ELR (cell line): Measurements from ENCODE around the gene PTPRA.
"Not testable (repeated sequence)": the region's sequence is repeated elsewhere in the genome, so short reads cannot be mapped to it uniquely, and the experiment has no call there.

Experiments used
- DNase-seq: peaks from one replicate; pipeline ENCODE4 v3.0.0-alpha.2; 2015; ENCODE audit warnings: low read depth

The PTPRA gene, protein sequence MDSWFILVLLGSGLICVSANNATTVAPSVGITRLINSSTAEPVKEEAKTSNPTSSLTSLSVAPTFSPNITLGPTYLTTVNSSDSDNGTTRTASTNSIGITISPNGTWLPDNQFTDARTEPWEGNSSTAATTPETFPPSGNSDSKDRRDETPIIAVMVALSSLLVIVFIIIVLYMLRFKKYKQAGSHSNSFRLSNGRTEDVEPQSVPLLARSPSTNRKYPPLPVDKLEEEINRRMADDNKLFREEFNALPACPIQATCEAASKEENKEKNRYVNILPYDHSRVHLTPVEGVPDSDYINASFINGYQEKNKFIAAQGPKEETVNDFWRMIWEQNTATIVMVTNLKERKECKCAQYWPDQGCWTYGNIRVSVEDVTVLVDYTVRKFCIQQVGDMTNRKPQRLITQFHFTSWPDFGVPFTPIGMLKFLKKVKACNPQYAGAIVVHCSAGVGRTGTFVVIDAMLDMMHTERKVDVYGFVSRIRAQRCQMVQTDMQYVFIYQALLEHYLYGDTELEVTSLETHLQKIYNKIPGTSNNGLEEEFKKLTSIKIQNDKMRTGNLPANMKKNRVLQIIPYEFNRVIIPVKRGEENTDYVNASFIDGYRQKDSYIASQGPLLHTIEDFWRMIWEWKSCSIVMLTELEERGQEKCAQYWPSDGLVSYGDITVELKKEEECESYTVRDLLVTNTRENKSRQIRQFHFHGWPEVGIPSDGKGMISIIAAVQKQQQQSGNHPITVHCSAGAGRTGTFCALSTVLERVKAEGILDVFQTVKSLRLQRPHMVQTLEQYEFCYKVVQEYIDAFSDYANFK

DNA sequence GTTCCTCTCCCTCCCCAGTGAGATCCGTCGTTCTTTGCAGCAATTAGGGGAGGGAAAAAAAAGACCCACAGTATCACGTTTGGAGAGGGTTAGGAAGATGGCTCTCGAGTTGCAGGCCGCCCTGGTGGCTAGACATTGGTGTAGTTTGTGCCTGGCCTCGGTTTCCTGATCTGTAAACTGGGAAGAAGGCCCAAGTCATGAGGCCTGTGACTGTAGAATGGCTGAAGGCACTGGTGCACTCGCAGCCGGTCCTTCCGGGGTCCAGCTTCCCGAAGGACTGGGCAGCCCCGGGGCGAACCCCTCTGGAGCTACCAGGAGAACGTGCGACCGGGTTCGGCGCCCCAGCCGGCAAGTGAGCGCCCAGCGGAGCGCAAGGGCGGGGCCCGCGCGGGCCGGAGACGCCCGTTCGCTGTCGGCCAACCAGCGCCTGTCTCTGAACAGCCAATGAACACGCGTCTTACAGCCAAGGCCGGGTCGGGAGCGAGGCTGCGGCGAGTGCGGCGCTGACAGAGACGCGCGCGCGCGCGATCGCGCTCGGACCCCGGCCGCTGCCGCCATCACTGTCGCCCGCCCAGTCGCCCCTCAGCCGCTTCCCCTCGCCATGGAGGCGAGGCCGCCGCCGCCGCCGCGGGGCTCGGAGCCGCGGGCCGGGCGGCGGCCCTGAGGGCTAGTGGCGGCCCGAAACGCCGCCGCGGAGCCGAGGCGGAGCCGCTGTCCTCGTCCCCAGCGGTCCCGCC, at the start of gene PTPRA:
Gene PTPRA, plus strand, starts transcription at position 472 of the 737 bp plus-strand sequence. CDS start 90,797 bp downstream, outside the sequence.
- peak; percentile 93 for DNase-seq

DNA sequence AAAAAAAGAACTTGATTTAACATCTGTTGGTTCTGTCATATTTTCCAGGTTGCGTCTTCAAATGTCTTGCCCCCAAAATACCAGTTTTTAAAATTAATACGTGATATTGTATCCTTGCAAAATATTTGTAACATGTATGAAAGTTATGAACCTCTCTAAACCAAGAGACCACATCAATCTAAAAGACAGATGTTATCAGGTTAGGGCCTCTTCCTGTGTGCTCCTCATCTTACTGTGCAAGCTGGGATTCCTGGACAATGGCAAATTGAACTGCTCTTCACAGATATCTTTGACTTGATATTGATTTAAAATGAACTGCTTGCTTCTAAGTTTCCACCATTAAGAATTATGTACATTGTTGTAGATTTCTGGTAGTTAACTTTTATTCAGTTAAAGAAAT, 47.5 kb upstream of the PTPRA start:
- DNase-seq, result no peak

DNA sequence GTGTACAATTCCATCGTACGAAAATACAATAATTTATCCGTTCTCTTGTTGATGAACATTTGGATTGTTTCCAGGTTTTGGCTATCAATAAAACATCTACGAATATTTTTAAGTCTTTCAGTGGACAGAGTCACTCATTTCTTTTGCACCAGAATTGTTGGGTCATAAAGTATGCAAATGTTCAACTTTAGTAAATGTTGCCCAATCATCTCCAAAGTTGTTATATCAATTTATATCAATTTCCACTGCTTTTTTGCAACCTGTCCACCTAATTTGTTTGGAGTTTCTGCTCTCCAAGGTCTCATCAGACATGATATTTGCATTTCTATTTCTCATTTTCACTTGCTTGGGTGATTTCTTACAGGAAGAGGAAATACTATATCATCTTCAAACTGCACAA, 46.6 kb upstream of the PTPRA start:
- no peak for DNase-seq

DNA sequence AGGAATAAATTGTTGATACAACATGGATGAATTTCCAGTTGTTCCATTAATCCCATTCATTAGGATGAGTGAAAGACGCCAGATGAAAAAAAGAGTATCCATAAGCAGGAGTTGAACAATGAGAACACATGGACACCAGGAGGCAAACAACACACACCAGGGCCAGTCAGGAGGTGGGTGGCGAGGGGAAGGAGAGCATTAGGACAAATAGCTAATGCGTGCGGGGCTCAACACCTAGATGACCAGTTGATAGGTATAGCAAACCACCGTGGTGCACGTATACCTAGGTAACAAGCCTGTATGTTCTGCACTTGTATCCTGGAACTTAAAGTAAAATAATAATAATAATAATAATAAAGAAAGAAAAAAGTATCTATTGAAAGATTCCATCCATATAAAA, 43.9 kb upstream of the PTPRA start:
- no peak for DNase-seq

DNA sequence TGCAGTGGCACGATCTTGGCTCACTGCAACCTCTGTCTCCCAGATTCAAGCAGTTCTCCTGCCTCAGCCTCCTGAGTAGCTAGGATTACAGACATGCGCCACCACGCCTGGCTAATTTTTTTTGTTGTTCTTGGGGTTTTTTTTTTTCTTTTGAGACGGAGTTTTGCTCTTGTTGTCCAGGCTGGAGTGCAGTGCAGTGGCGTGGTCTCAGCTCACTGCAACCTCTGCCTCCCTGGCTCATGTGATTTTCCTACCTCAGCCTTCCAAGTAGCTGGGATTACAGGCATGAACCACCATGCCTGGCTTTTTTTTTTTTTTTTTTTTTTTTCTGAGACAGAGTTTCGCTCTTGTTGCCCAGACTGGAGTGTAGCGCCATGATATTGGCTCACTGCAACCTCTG, 42.1 kb upstream of the PTPRA start:
- DNase-seq, result not testable (repeated sequence)

DNA sequence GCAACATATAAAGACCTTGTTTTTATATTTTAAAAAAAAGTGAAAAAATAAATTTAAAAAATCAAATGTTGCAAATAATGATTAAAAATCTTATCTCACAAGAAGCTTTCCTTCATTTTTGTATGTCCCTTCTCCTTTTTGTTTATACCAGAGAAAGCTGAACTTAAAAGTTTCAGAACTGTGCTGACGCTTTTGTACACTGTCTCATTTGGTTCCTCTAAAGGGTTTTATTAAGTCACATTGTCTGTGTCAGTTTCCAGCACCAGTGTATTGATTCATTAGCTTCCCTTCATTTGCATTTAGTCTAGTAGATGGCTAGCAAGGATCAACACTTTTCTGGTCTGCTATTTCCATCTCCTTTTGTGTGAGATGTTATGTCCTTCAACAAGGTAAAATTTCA, 39.5 kb upstream of the PTPRA start:
- DNase-seq, result no peak

DNA sequence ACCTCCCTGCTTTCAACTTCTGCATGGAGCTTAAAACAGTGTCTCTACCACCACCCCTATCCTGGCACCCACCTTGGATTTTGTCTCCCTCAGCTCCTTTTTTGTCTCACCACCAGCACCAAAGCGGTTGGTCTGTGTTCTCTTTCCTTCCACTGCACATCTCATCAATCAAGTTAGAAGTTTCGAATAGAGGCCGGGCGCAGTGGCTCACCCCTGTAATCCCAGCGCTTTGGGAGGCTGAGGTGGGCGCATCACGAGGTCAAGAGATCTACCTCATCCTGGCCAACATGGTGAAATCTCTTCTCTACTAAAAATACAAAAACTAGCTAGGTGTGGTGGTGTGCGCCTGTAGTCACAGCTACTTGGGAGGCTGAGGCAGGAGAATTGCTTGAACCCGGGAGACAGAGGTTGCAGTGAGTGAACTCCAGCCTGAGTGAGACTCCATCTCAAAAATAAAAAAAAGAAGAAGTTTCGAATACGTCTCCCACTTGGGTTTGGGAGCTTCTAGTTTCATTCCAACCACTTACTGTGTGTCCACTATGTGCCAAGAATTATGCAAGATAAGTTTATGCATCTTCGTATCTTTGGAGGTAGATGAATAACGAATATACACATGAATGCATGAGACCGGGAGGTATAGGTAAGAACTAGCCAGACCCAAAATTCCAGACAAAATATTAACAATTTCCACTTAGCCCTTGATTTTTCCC, 38.7 kb upstream of the PTPRA start:
- DNase-seq, result no peak

DNA sequence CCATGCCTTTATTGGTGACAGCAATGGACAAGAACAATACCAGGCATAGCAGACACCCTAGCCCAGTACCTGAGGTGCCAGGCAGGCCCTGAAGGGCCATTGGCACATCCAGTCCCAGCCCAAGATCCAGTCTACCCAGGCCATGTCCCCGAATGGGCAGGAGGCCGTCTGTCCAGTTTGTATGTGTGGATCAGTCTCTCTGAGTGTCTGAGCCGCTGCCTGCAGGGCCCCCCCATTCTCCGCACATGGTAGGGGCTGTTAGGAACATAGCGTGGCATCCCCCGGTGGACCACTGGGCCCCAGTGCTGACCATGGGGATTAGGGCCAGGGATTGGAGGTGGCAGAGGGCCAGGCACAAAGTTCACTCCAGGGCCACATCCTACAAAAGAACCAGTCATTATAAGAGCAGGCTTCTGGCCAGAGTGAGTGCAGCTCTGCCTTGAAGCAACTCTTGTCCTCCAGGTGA, 37.9 kb upstream of the PTPRA start:
- DNase-seq, result no peak

DNA sequence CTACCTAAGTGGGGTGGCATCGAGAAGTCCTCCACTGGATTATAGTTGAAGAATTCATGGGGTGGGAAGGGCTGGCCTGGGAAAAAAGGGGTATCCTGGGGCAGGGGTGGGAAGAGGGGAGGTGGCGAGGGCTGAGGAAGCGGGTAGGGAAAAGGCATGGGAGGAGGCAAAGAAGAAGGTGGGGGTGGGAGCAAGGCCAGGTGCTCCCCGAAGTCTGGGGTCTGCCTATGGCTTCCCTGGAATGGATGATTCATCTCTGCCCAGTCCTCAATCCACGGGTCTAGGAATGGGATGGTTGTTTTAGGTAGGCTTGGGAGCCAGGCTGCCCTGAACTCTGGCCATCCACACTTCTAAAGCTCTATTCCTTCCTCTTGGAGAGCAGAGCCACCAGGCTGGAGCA, 37.2 kb upstream of the PTPRA start:
- no peak for DNase-seq

DNA sequence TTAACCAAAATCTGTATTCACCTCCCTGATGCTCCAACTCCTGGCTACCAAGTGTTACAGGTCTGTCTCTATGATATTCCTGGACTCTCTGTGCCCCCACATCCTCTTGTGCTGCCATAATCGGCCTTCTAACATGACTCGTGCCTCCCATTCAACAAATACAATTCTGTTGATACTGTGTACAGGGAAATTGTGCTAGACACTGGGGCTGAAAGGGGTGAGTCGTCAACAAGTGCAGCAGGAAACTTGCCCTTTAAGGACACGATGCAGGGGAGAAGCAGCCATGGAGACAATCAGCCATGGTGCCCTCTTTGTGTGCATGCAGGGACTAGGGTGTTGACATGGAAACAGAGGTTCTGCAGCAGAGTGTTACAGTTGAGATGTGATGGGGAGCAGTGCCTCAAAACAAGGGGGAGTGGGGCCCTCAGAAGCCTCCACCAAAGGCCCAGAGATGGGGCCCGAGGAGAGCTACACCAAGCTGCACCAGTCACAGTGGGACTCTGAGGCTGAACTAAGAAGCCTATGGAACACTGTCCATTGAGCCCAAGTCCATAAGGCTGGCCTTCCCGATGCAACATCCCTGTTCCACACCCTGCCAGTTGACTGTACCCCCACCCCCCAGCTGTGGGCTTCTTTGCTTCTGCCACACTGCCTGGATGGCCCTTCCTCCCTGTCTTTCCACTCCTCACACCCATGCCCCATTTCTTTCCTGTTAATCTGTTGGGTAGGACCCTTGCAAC, 35.9 kb upstream of the PTPRA start:
- peak; percentile 28 for DNase-seq

DNA sequence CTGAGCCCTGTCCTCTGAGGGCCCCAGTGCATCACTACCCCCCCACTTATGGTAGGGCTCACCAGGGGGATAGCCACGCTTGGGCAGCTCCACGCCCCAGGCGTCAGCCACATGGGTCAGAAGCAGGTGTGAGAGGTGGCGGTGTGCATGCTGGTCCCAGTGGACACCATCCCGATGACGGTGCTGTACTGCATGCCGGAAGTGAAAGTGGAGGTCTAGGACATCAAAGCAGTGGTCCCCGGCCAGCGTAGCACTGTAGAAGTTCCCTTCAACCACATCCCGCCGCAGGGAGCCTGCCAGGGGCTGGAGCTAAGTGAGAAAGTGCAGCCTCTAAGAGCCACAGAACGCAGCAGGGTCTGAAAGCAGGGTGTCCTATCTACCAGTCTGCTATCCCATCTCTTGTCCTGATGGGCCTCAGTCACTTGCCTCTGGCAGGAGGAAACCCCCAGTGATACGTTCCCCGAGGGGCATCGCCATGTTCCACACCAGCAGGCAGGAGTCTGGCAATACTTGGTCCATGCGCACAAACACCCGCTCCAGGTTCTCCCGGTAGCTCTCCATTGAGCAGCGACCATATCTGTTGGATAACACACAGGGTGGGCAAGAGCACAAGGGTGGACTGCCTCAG, 35.0 kb upstream of the PTPRA start:
- DNase-seq, result no peak

DNA sequence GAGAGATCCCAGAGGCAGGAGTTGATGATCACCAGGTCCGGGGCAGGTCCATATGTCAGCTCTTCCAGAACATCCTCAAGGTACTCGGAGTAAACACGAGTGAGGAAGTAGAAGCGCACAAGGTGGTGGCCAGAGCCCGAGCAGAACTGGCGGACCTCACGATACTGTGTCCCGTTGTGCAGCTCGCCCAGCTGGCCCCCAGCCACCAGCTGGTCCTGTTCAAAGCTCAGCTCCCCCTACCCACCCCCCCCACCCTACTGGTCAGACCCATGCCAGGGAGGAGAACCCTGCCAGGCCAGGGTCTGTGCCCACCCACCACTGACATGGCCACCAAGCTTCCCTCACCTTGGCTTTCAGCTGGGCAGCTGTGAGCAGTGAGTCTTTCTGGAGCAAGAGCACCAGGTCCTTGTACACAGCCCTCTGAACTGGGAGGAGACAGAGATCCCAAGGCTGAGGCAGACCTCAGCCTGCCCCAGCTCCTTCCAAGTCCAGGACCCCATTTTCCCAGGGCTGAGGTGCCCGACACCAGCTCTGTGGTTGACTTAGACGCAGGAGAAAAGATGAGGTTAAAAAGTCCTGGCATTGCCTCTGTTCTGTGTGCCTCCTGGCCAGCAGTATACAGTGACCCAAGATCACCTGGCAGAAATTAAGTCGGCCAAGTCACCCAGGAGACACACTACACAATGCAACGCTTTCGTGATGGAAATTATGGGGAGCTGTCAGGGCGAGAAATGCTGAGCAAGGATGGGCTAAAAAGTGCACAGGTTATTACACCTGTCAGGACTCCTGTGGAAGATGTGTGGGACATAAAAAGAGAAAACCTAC, 34.2 kb upstream of the PTPRA start:
- DNase-seq, result no peak

DNA sequence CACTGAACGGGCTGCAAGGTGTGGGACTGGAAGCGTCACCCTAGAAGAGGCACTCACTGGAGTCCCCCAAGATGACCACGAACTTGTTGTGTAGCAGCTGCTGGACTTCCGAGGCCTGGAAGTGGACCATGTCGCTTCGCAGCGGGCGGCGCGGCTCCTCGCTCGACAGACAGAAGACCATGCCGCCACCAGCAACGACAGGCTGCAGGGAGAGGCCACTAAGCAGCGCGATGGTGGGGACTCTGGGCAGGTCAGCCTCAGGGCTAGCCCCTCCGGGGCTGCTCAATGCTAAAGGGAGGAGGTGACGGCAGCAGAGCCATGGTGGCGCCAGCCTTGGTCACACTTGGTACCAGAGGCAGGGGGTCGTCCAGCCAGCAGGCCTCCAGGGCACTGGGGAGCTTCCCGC, 33.5 kb upstream of the PTPRA start:
- DNase-seq, result no peak

DNA sequence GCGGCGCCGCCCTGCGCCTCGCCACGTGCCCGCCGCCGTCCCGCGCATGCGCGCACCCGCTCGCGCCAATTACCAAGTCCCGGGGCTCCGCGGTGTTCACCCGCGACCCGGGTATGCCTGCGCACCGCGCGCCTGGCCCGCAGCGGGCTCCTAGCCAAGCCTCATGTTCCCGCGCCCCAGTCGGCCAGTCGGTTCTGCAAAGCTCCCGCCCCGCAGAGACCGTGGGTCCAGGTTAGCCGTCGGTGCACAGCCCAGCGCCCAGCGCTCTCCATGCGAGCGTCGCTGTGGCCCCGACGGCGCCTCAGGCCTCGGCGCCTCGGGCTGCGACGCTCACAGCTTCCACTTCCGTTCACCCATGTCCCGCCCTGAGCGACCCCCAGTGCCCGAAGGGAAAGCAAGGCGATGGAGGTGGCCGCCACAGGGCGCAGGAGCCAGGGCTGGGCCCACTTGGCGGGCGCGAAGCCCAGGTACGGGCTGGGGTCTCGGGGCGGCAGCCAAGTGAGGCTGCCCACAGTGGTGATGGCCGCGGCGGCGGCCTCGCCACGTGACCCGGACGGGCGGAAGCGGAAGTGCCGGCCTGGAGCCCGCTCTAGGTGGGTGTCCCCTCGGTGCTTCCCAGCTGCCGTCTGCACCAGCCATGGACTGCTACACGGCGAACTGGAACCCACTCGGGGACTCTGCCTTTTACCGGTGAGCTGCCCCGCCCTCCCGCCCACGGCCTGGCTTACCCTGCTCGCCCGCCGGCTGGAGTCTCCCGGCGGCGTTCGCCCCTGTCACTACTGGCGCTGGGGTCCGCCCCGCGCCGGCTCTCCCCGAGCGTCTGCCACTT, 32.9 kb upstream of the PTPRA start, which contains the start of the genes PCED1A and VPS16:
Gene PCED1A, minus strand, starts transcription at position 518 of the 829 bp plus-strand sequence. CDS start 743 bp downstream, outside the sequence.
Gene VPS16, plus strand, starts transcription at position 608 of the 829 bp plus-strand sequence. Its CDS starts 30 bp downstream, at position 638.
- DNase-seq, result peak; percentile 88

DNA sequence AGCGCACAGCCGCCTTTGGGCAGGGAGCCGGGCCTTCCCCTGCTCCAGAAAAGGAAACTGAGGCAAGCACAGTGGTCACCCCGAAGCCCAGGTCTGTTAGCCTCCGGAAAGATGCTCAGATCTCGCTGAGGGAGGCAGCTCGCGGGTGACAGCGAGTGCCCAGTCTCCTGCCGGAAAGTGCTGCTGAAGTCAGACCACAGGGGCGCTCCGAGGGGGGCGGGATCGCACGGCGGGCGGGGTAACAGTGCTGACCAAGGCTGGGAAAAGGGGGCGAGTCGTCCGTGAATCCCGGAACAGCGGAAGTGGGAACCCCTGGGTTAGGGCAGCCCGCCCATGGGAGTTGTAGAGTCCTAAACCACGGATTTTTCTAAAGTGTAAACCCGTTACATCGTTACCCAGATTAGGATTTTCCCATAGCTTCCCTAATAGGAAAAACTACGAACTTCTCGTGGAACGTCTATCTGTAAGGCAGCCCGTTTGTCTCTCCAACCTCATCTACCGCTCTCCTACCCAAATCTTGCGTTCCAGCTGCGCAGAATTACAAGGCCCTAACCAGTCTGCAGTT, 32.2 kb upstream of the PTPRA start:
- peak; percentile 83 for DNase-seq

DNA sequence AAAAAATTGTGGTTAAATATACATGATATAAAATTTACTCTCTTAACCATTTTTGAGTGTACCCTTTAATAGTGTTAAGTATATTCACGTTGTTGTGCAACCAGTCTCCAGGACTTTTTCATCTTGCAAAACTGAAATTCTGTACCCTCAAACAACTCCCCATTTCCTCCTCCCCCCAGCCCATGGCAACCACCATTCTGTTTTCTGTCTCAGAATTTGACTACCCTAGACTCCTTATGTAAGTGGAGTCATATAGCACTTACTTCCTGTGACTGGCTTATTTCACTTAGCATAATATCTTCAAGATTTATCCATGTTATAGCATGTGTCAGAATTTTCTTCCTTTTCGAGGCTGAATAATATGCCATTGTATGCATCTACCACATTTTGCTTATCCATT, 27.7 kb upstream of the PTPRA start:
- DNase-seq, result no peak

DNA sequence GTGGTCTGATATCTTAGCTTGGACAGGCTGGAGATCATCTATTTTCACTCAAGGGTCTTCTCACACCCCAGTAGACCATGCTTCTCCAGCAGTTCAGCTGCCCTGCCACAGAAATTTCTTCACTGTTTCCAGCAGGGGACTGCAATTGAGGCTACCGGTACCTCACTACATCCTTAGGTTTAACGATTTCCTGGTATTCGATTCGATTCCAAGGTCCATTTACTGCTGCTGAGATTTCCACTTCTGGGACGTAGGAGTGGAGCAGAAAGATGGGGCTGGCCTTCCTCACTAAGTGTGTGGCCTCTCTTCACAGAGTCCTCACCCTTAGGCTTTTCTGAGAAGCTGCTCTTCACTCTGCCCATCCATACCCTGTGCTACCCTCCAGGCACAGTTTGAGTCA, 26.6 kb upstream of the PTPRA start:
- no peak for DNase-seq

DNA sequence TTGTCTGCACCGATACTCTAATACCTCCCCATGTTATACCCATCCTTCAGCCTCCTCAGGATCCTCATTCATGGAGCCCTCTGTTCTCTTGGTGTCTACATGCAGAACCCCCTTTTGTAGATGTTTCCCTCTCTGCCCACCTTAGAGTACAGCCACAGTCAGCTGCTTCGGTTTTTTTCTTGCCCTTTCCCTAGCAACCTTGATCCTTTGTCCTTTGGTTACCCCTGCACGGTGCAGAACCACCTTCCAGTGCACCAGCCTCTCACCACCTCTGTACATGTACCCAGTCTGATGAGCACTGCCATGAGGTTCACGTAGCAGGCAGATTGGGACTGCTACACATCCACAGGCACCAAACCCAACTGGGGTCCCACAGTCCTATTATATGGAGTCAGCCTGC, 25.5 kb upstream of the PTPRA start:
- DNase-seq, result no peak
